A673 (cell line): ENCODE results near the gene ATF6. TPM values are rescaled to one million over a fixed set of nuclear protein-coding genes. Genes with fewer than 3 reads are reported as not detected.

Experiments
- BruUV-seq: library from RNA; stranded (reverse); fragments of 400-500 nt; replicated peaks from 2 replicates; lab custom pipeline; 2021; lab: Mats Ljungman, UMichigan
- CTCF ChIA-PET: fragments of 300-600 bp; sonication (Branson Sonifier 250); formaldehyde crosslinking; loops from one replicate; lab custom pipeline; 2022; ENCODE audit warnings: antibody characterized with exemption; lab: Charles Lee
- POLR2A ChIA-PET: fragments of 300-600 bp; sonication (Branson Sonifier 250); formaldehyde crosslinking; loops from one replicate; lab custom pipeline; 2022; ENCODE audit warnings: antibody characterized with exemption; ENCODE audit not compliant: low non-redundant PET; lab: Charles Lee
- DNase-seq: peaks from one replicate; pipeline ENCODE4 v3.0.0-alpha.2; 2015; ENCODE audit warnings: low spot score
- H3K27ac ChIP-seq: fragments of 200-600 bp; sonication (generic); 2 replicates; pipeline ENCODE4 v1.5.1; 2016; ENCODE audit warnings: mixed run types, low read depth, mild to moderate bottlenecking, mixed read lengths, antibody characterized with exemption, low read length; ENCODE audit not compliant: poor library complexity, severe bottlenecking
- H3K27me3 ChIP-seq: fragments of 200-600 bp; sonication (generic); replicated peaks from 2 replicates; pipeline ENCODE4 v1.6.1; 2017; ENCODE audit warnings: mixed run types, low read depth, mild to moderate bottlenecking, mixed read lengths, antibody characterized with exemption, low read length; ENCODE audit not compliant: insufficient read depth, poor library complexity
- H3K36me3 ChIP-seq: fragments of 200-600 bp; sonication (generic); 2 replicates; pipeline ENCODE4 v1.6.1; 2016; ENCODE audit warnings: mixed run types, mild to moderate bottlenecking, mixed read lengths, antibody characterized with exemption, low read length; ENCODE audit not compliant: insufficient read depth, poor library complexity, severe bottlenecking
- H3K4me1 ChIP-seq: fragments of 200-600 bp; sonication (generic); 2 replicates; pipeline ENCODE4 v1.6.1; 2017; ENCODE audit warnings: mixed run types, mild to moderate bottlenecking, mixed read lengths, antibody characterized with exemption, low read length; ENCODE audit not compliant: insufficient read depth, poor library complexity, severe bottlenecking
- H3K4me3 ChIP-seq: fragments of 200-600 bp; sonication (generic); 2 replicates; pipeline ENCODE4 v1.5.1; 2016; ENCODE audit warnings: low read depth, mixed run types, mild to moderate bottlenecking, mixed read lengths, low read length; ENCODE audit not compliant: poor library complexity, severe bottlenecking
- H3K9me3 ChIP-seq: fragments of 200-600 bp; sonication (generic); 2 replicates; pipeline ENCODE4 v1.6.1; 2016; ENCODE audit warnings: mixed run types, low read depth, mild to moderate bottlenecking, mixed read lengths, antibody characterized with exemption, low read length; ENCODE audit not compliant: poor library complexity, severe bottlenecking
- CTCF ChIP-seq: fragments of 300-800, 200-600 bp; sonication (generic); conservative IDR thresholded peaks from 2 replicates; pipeline ENCODE4 v1.5.1; 2017; ENCODE audit warnings: low read depth, mild to moderate bottlenecking, antibody characterized with exemption, low read length, moderate library complexity, mixed read lengths
- EZH2 ChIP-seq: fragments of 200-600 bp; sonication (generic); IDR thresholded peaks from 2 replicates; pipeline ENCODE4 v1.6.1; 2017; ENCODE audit warnings: borderline replicate concordance, low read depth, mild to moderate bottlenecking, mixed read lengths, antibody characterized with exemption, low read length; ENCODE audit not compliant: poor library complexity, severe bottlenecking
- intact Hi-C: fragments of 100-400 bp; cut with micrococcal nuclease; formaldehyde crosslinking; loops from one replicate; pipeline ENCODE4 v1.10.0; 2022; ENCODE audit not compliant: unreplicated experiment
- total RNA-seq: library from RNA; stranded (reverse); gene quantifications from 2 replicates; pipeline ENCODE4 v1.2.3, GENCODE V29; 2021

Gene ATF6
- total RNA-seq, 1 experiment from 2014 or later = 21.8 TPM

GRCh38 chr1:161736335-161736969, 29.7 kb upstream of the ATF6 start:
- peaks cover 13% of the 10 kb centered on the region for H3K4me1 ChIP-seq
- H3K4me3 ChIP-seq = no peak overlapping the region
- CTCF ChIA-PET = interaction anchor here (0.9 kb wide), 1 partner anchor 301 kb away, joined by 4 read pairs; no protein-coding TSS in a partner anchor
- no peaks in the 10 kb centered on the region for H3K36me3 ChIP-seq
- H3K27ac ChIP-seq = no peak overlapping the region
- POLR2A ChIA-PET = interaction anchor here (0.7 kb wide), 1 partner anchor 35 kb away, joined by 3 read pairs; no protein-coding TSS in a partner anchor
- no peaks in the 10 kb centered on the region for H3K27me3 ChIP-seq
- no TSS peak for BruUV-seq
- no peaks in the 10 kb centered on the region for H3K9me3 ChIP-seq
- intact Hi-C loops = loop anchor here (10.0 kb wide), 1 partner anchor 172 kb away; no protein-coding TSS in a partner anchor
- TF ChIP-seq EZH2 = no peak
- no peak for DNase-seq

- intact Hi-C loops = loop anchor here (2.0 to 10.0 kb wide), 2 partner anchors 173 to 251 kb away; no protein-coding TSS in a partner anchor
- H3K27me3 ChIP-seq = no peaks in the 10 kb centered on the region
- ChIA-PET CTCF (interaction anchor here (0.9 kb wide), 1 partner anchor 299 kb away, joined by 4 read pairs; no protein-coding TSS in a partner anchor), POLR2A (no interaction called here)
- no peaks in the 10 kb centered on the region for H3K36me3 ChIP-seq
- no peak for DNase-seq
- no TSS peak for BruUV-seq
- H3K4me1 ChIP-seq = peaks cover 13% of the 10 kb centered on the region
- no peak for TF ChIP-seq CTCF
- TF ChIP-seq EZH2 = no peak
- H3K27ac ChIP-seq = no peak overlapping the region
- no peak overlapping the region for H3K4me3 ChIP-seq
- no peaks in the 10 kb centered on the region for H3K9me3 ChIP-seq
Measured at GRCh38 chr1:161737625-161738024, 28.5 kb upstream of the ATF6 start.

DNA sequence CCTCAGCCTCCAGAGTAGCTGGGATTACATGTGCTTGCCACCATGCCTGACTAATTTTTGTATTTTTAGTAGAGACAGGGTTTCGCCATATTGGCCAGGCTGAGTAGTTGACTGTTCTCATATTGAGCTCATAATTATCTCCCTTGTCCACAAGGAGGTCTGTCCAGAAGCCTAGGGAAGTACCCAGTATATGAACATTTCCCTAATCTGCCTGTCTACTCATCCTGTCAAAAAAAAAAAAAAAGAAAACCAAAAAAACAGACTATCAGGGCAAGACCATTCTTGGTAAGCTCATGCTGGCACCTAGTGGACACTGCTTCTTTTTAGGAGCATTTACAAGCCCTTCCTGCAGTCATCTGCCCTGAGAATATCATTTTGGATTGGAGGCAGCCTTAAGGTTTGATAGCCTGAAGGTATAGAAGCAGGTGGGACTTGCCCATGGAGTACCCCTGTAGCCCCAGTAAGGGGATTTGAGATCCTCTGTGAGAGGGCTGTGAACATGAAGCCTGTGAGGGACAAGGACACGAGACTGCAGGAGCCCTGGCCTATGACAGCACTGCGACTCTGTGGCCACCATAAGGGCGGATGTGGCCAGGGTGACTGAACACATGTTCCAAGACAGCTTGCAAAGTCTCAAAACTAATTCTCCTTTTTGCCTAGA, 27.4 kb upstream of the ATF6 start:
- BruUV-seq = no TSS peak
- Histone ChIP-seq H3K27me3 (no peaks in the 10 kb centered on the region), H3K4me3 (no peak overlapping the region), H3K9me3 (no peaks in the 10 kb centered on the region), H3K4me1 (peaks cover 5% of the 10 kb centered on the region), H3K36me3 (no peaks in the 10 kb centered on the region), H3K27ac (no peak overlapping the region)
- ChIA-PET CTCF (interaction anchor here (0.6 to 1.1 kb wide), 3 partner anchors 12 to 251 kb away, joined by 4 to 5 read pairs (median 5); no protein-coding TSS in a partner anchor), POLR2A (interaction anchor here (0.7 kb wide), 1 partner anchor 10 kb away, joined by 4 read pairs; no protein-coding TSS in a partner anchor)
- peak; percentile 68 for DNase-seq
- intact Hi-C loops = loop anchor here (2.0 to 10.0 kb wide), 2 partner anchors 174 to 252 kb away; no protein-coding TSS in a partner anchor
- peak; percentile 60 for TF ChIP-seq CTCF
- no peak for TF ChIP-seq EZH2
